Sigmoid colon (tissue), 4 donors: ENCODE results near the gene SNRNP200.

Experiments used
- CTCF ChIP-seq, 4 experiments: fragments of 450-650 bp in 3 of 4; fragments of 200-600 bp in 1 of 4; IDR thresholded peaks; one replicate each; pipeline ENCODE4 v1.5.1; 2016 to 2019; ENCODE audit warnings: antibody characterized with exemption in 4 of 4, mild to moderate bottlenecking in 3 of 4, moderate library complexity in 2 of 4
- EP300 ChIP-seq, 4 donors: sonication (generic); formaldehyde crosslinking; IDR thresholded peaks; one replicate each; pipeline ENCODE4 v1.6.1; 2017; ENCODE audit warnings: antibody characterized with exemption in 4 of 4

GRCh38 chr2:96347395-96347794 is 42.0 kb upstream of the SNRNP200 start:
- no peak for TF ChIP-seq CTCF (IDR thresholded peaks at IDR 0.05)
- no peak for TF ChIP-seq EP300 (IDR thresholded peaks at IDR 0.05)
